HG02870 (cell line): ENCODE data around the gene AVPR1A.
A peak's percentile ranks its signal among the peaks of the same experiment; 100 is the strongest.
"Not testable (repeated sequence)": the region's sequence is repeated elsewhere in the genome, so short reads cannot be mapped to it uniquely, and the experiment has no call there.

Source experiments
- ATAC-seq: cut with Tn5 transposase; IDR thresholded peaks from one replicate; pipeline ENCODE4 v1.9.1; 2021; ENCODE audit warnings: mild to moderate bottlenecking, moderate library complexity; ENCODE audit not compliant: unreplicated experiment

Gene AVPR1A

GRCh38 chr12:63150713-63151622 is at the start of gene AVPR1A:
AVPR1A (minus strand) TSS chr12:63151201; CDS start chr12:63150836, 365 bp downstream.
- no peak for ATAC-seq

- no peak for ATAC-seq
Measured at GRCh38 chr12:63196168-63196567, 45.2 kb upstream of the AVPR1A start.

GRCh38 chr12:63179224-63179623 is 28.2 kb upstream of the AVPR1A start:
- ATAC-seq: no peak

- no peak for ATAC-seq
Measured at GRCh38 chr12:63170321-63170720, 19.3 kb upstream of the AVPR1A start.

GRCh38 chr12:63167741-63168140 is 16.7 kb upstream of the AVPR1A start:
- not testable (repeated sequence) for ATAC-seq

- ATAC-seq: no peak
Measured at GRCh38 chr12:63164911-63165310, 13.9 kb upstream of the AVPR1A start.

GRCh38 chr12:63163541-63163940 is 12.5 kb upstream of the AVPR1A start:
- ATAC-seq: no peak

GRCh38 chr12:63155375-63155774 is 4.4 kb upstream of the AVPR1A start:
- ATAC-seq: no peak

GRCh38 chr12:63154560-63154959 is 3.6 kb upstream of the AVPR1A start:
- ATAC-seq: no peak

- no peak for ATAC-seq
Measured at GRCh38 chr12:63152321-63152700, 1.3 kb upstream of the AVPR1A start.

- peak; percentile 85 for ATAC-seq
Measured at GRCh38 chr12:63151623-63152320, 771 bp upstream of the AVPR1A start.

GRCh38 chr12:63149909-63150712 is 890 bp downstream of the AVPR1A start:
- ATAC-seq: no peak

GRCh38 chr12:63144556-63144955 is 6.4 kb downstream of the AVPR1A start:
- ATAC-seq: no peak

GRCh38 chr12:63138488-63138887 is 12.5 kb downstream of the AVPR1A start:
- ATAC-seq: no peak

GRCh38 chr12:63133981-63134380 is 17.0 kb downstream of the AVPR1A start:
- ATAC-seq: no peak

- no peak for ATAC-seq
Measured at GRCh38 chr12:63132201-63132600, 18.8 kb downstream of the AVPR1A start.

GRCh38 chr12:63129927-63130326 is 21.1 kb downstream of the AVPR1A start:
- no peak for ATAC-seq

- no peak for ATAC-seq
Measured at GRCh38 chr12:63124778-63125177, 26.2 kb downstream of the AVPR1A start.

GRCh38 chr12:63103494-63104131 is 47.4 kb downstream of the AVPR1A start:
- no peak for ATAC-seq

- ATAC-seq: no peak
Measured at GRCh38 chr12:63101920-63102319, 49.1 kb downstream of the AVPR1A start.

- ATAC-seq: no peak
Measured at GRCh38 chr12:63098851-63099250, 52.1 kb downstream of the AVPR1A start.
